Fibroblast of lung (primary cell): ENCODE results near the gene ST6GALNAC2.
"Not testable (repeated sequence)": the region's sequence is repeated elsewhere in the genome, so short reads cannot be mapped to it uniquely, and the experiment has no call there.

ENCODE experiments used
- CTCF ChIP-seq, 2 donors: IDR thresholded peaks in 1 of 2; conservative IDR thresholded peaks in 1 of 2; 1 replicate in 1 of 2; 2 replicates in 1 of 2; pipeline ENCODE4 v1.5.1; 2011 to 2012; ENCODE audit warnings: low read length in 2 of 2, control low read depth in 1 of 2, inconsistent platforms in 1 of 2, low read depth in 1 of 2, mild to moderate bottlenecking in 1 of 2
- EZH2 ChIP-seq: IDR thresholded peaks from 2 replicates; pipeline ENCODE4 v1.5.1; 2012; ENCODE audit warnings: low read length, control low read depth, mild to moderate bottlenecking; ENCODE audit errors: missing control alignments

GRCh38 chr17:76606685-76607084 lies 21.0 kb upstream of the ST6GALNAC2 start:
- TF ChIP-seq EZH2; CTCF (conservative IDR thresholded peaks at IDR 0.05 in 1 of 2, IDR thresholded peaks at IDR 0.05 in 1 of 2; ENCODE audit: low read depth in 1 of 2, low read length in 2 of 2): not testable (repeated sequence)
